Smooth muscle cell of bladder (primary cell): ENCODE data around the gene CCDC74B. TPM values are rescaled to one million over a fixed set of nuclear protein-coding genes. Genes with fewer than 3 reads are reported as not detected.

Source experiments
- total RNA-seq: library from RNA; depleted of rRNA; stranded (reverse); fragments of >200 nt; gene quantifications from 2 replicates; pipeline ENCODE4 v1.2.3, GENCODE V29; 2014

Gene CCDC74B
- total RNA-seq, result 2.3 and 6.5 TPM in 2 replicates

GRCh38 chr2:130145006-130145414 lies at the start of gene CCDC74B:
Gene CCDC74B (minus strand): TSS chr2:130145112. CDS start chr2:130144996, 116 bp downstream.

GRCh38 chr2:130181880-130182682 lies 37.2 kb upstream of the CCDC74B start, which contains the start of gene MZT2B:
Gene MZT2B (plus strand): TSS chr2:130182262. CDS start chr2:130182283, 21 bp downstream.

GRCh38 chr2:130181325-130181879 lies 36.5 kb upstream of the CCDC74B start, which contains the start of gene SMPD4:
Gene SMPD4 (minus strand): TSS chr2:130181602. CDS start chr2:130176592, 5,010 bp downstream.

GRCh38 chr2:130129120-130129829 lies 15.6 kb downstream of the CCDC74B start, which contains the start of gene POTEF:
Gene POTEF (minus strand): TSS chr2:130129222. CDS start chr2:130120515, 8,707 bp downstream.

Other genes starting within 250 kb of the CCDC74B start
- not detected in 2 replicates for gene RAB6C, start 165.4 kb downstream of the CCDC74B start, total RNA-seq
- not detected in 2 replicates for gene POTEF, start 15.9 kb downstream of the CCDC74B start, total RNA-seq
- gene SMPD4, start 36.5 kb upstream of the CCDC74B start, total RNA-seq, result 7.1 and 8.0 TPM in 2 replicates
- gene MZT2B, start 37.1 kb upstream of the CCDC74B start, total RNA-seq, result 150 and 204 TPM in 2 replicates
- gene TUBA3E, start 53.3 kb upstream of the CCDC74B start, total RNA-seq, result not detected in 2 replicates
- gene IMP4, start 197.8 kb upstream of the CCDC74B start, total RNA-seq, result 84.8 and 97.4 TPM in 2 replicates
- 8.2 and 8.6 TPM in 2 replicates for gene PTPN18, start 210.9 kb upstream of the CCDC74B start, total RNA-seq